RPMI8226 (cell line): ENCODE results near the gene XRCC6.
"Not testable (repeated sequence)": the region's sequence is repeated elsewhere in the genome, so short reads cannot be mapped to it uniquely, and the experiment has no call there.

Source experiments
- DNase-seq: peaks from one replicate; pipeline ENCODE4 v3.0.0-alpha.2; 2015

The XRCC6 gene

DNA sequence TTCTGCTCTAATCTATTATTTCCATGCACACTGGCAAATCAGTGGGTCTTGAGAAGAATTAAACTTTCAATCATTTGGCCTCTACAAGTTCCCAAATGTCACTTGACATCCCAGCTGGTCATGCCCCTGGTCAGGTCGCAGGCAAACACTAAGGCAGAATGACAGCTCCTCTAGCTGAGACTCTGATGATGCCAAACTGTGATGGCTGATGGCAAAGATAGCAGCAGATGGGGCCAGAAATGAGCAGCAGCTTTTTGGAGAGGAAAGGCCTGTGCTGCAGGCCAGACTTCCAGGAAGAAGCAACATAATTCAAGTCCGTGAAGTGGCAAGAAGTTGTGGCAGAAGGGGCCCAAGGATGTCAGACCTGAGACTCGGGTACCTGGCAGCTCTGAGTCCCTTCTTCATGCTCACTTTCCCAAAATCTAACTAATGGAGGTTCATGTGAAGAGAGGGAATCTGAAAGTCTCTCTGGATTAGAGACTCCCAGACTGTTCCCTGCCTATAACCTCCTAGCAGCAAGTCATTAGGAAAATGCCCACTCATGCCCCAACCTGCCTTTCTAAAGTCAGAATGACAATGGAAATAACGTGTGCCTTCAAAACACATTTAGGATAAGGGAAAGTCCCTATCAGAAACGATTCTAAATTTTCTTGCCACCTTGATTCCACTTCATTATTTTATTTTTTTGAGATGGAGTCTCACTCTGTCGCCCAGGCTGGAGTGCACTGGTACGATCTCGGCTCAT is 22.0 kb upstream of the XRCC6 start:
- DNase-seq: no peak

DNA sequence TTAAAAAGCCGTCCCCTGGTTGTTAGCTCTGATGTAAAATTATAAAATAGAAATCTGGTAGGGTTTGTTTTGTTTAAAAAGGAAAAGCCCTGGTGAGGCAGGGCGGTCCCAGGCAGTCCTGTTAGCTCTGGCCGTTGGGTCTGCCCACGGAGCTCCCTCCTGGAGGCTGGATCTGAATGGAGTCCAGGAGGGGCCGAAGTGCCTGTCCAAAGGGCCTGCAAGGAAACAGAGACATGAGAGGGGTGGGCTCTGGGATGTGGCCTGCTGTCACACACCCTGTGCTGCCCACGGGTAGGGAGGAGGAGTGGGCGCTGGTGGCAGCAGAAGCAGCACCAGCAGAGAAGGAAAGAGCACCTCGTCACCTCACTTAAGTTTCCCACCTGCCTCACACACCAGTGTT is 20.1 kb upstream of the XRCC6 start:
- no peak for DNase-seq

DNA sequence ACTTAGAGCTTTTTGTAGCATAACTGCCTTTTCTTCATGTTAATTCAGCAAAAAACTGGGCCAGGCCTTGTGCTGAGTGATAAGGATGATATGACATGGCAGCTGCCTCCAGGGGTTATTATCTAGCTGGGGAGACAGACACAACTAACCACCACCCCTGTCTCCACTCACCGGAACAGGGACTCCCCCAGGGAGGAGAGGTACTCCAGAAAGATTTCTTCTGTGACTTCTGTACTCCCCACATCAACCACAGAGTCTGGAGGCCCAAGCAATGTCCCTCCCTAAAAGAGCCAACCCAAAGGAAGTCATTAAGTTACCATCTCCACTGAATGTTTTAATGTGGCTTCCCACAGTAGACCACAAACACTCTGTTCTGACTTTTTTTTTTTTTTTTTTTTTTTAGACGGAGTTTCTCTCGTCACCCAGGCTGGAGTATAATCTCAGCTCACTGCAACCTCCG is 17.2 kb upstream of the XRCC6 start:
- DNase-seq: no peak

DNA sequence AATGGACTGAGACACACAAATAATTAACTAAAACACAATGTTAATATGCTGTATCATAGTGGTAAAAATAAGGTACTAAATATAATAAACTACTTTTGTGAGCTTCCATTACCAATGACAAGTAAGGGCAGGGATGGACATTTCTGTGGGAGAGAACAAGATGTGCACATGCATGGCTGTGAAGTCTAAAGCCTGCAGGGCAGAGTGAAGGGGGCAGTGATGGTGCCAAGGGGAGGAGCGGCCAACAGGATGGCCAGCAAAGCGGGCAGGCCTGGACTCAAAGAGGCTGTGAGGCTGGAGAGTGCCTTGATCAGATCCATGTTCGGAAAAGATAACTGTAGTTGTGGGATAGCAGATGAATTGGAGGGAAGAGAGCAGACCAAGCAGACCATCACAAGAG is 12.7 kb upstream of the XRCC6 start:
- no peak for DNase-seq

DNA sequence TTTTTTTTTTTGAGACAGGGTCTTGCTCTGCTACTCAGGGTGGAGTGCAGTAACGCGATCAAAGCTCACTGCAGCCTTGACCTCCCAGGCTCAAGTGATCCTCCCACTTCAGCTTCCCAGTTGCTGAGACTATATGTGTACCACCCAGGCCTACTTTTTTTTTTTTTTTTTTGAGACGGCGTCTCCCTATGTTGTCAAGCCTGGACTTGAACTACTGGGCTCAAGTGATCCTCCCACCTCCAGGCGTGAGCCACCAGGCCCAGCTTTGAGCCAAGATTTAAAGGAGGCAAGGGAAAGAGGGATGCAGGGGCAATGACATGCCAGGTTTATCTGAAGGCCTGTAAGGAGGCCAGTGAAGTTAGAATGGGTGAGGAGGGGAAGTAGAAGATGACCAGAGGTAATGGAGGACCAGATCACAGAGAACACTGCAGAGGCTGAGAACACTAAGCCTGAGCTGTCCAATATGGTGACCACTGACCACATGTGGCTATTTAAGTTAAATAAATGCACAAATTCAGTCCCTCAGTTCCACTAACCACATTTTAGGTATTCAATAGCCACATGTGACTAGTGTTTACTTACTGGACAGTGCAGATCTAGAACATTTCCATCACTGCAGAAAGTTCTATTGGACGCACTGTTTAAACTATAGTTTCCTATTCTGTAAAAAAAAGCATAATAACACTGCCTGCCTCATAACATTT is 8.3 kb upstream of the XRCC6 start:
- DNase-seq: no peak

DNA sequence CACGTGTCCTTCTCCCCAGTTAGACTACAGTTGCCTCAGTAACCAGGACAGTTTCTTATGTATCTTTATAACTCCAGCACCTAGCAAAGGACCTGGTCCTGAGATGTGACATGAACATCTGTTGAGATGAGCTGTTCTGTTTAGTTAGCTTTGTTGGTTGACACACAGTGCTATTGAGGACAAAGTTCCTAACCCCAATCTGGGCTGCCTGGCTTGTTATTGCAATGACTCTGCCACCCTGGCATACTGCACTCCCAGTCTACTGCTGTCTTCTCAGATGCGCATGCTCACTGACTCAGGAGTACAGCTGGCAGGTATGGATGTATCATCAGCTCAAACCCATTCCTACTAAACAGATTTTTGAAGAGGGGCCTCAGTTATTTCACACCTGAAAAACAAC is 7.6 kb upstream of the XRCC6 start:
- no peak for DNase-seq

DNA sequence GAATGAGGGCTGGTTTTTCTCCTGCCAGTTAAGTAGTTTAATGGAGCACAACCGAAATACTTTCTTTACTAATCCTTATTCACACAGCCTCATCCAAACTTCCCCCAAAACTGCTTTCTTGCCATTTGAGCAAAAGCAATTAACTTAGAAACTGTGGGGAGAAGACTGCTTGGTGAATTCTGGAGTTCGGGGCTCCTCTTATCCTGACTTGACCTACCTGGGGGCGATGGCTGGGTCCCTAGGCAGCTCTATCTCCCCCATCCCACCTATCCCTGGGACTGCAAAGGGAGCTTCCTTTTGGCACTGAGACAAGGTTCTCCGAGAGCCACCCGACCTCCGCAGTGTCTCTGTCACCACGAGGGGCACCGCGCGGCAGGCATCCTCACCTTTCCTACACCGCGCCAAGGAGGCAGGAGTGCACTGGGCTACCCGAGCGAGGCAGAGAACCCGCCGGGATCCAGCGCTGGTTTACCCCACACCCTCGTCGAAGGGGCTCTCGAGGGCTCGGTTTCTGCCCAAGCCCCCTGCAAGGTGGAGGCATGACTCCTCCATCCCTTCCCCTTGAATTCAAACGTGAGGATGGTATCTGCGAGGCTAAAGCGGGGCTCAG is 1.0 kb upstream of the XRCC6 start:
- peak; percentile 69 for DNase-seq

DNA sequence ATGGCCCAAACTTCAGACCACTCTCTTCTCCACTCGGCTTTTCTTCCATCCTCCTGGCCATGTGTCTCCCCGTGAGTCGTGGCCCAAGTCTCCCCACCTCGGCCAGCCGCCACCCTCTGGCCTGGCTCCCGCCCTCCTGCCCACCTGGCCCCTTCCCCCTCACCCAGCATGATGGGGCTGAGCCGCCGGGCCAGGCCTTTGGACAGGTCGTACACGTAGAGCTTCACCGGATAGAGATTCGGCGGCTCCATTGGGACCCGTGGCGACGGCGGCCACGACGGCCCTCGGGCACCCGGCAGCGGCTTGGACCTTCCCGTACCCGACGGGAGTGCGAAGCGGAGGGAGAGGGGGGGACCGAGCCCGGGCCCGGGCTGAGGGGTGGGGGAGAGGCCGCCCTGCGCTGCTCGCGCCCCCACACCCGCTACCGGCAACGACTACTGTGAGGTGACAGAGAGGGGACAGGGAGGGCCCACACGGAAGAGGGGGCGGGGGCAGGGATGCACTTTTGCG is 451 bp upstream of the XRCC6 start, which contains the start of gene DESI1:
TSS of gene DESI1 (minus strand) at position 455 of the 510 bp plus-strand sequence. CDS start at position 251, 204 bp downstream.
- peak; percentile 48 for DNase-seq

DNA sequence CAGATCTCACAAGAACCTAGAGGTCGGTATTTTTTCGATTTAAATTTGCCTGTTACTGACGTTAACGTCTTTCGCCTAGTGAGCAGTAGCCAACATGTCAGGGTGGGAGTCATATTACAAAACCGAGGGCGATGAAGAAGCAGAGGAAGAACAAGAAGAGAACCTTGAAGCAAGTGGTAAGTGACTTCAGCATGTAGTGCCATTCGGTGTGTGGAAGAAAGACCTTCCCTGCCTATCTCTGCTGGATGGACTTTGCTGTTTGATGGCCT is 750 bp downstream of the XRCC6 start:
- no peak for DNase-seq

DNA sequence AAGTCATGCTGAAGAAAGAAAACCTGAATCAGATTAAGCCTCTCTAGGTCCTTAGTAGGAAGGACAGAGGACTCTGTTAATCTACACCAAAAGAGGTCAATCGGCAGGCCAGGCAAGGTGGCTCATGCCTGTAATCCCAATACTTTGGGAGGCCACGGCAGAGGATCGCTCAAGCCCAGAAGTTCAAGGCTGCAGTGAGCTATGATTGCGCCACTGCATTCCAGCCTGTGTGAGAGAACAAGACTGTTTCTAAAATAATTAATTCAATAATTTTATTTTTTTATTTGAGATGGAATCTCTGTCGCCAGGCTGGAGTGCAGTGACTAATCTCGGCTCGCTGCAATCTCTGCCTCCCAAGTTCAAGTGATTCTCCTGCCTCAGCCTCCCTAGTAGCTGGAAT is 4.5 kb downstream of the XRCC6 start:
- no peak for DNase-seq

DNA sequence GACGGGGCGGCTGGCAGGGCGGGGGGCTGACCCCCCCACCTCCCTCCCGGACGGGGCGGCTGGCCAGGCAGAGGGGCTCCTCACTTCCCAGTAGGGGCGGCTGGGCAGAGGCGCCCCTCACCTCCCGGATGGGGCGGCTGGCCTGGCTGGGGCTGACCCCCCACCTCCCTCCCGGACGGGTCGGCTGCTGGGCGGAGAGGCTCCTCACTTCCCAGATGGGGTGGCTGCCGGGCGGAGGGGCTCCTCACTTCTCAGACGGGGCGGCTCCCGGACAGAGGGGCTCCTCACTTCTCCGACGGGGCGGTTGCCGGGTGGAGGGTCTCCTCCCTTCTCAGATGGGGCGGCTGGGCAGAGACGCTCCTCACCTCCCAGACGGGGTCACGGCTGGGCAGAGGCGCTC is 10.0 kb downstream of the XRCC6 start:
- DNase-seq: not testable (repeated sequence)

DNA sequence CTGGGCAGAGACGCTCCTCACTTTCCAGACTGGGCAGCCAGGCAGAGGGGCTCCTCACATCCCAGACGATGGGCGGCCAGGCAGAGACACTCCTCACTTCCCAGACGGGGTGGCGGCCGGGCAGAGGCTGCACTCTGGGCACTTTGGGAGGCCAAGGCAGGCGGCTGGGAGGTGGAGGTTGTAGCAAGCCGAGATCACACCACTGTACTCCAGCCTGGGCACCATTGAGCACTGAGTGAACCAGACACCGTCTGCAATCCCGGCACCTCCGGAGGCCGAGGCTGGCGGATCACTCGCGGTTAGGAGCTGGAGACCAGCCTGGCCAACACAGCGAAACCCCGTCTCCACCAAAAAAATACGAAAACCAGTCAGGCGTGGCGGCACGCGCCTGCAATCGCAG is 10.5 kb downstream of the XRCC6 start:
- DNase-seq: not testable (repeated sequence)

DNA sequence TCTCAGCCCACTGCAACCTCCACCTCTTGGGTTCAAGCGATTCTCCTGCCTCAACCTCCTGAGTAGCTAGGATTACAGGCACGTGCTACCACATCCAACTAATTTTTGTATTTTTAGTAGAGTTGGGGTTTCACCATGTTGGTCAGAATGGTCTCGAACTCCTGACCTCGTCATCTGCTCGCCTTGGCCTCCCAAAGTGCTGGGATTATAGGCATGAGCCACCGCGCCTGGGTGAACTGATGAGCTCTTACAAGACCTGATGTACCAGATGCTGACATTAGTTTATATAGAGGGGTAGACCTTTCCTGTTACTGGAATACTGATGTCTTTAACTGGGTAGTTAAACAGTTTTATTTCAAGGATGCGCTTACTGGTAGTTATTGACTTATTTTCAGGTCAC is 13.5 kb downstream of the XRCC6 start:
- not testable (repeated sequence) for DNase-seq

DNA sequence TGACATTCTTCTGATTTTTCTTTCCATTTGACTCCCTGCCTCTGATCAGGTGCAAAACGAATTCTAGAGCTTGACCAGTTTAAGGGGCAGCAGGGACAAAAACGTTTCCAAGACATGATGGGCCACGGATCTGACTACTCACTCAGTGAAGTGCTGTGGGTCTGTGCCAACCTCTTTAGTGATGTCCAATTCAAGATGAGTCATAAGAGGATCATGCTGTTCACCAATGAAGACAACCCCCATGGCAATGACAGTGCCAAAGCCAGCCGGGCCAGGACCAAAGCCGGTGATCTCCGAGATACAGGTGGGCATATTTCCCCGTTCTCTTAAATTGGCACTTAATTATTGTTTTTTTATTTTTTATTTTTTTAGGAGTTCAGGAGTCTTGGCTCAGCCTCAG is 15.4 kb downstream of the XRCC6 start:
- DNase-seq: no peak

DNA sequence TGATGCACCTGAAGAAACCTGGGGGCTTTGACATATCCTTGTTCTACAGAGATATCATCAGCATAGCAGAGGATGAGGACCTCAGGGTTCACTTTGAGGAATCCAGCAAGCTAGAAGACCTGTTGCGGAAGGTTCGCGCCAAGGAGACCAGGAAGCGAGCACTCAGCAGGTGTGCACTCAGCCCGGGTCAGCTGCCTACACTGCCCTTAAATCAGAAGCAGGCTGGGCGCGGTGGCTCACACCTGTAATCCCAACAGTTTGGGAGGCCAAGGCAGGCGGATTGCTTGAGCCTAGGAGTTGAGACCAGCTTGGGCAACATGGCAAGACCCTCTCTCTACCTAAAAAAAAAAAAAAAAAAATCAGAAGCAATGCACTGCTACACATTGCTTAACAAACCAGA is 16.5 kb downstream of the XRCC6 start:
- not testable (repeated sequence) for DNase-seq

DNA sequence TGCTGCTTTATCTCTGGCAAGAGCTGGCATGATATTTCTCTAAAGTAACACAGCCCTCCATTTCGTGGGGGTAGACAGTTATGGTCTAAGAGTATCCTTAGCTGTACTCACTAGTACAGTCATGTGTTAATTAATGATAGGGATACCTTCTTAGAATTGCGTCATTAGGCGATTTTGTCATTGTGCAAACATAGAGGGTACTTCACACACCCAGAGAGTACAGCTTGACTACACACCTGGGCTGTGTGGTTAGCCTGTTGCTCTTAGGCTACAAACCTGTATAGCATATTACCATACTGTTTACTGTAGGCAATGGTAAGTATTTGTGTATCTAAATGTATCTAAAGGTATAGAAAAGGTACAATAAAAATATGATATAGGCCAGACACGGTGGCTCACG is 17.0 kb downstream of the XRCC6 start:
- DNase-seq: no peak

DNA sequence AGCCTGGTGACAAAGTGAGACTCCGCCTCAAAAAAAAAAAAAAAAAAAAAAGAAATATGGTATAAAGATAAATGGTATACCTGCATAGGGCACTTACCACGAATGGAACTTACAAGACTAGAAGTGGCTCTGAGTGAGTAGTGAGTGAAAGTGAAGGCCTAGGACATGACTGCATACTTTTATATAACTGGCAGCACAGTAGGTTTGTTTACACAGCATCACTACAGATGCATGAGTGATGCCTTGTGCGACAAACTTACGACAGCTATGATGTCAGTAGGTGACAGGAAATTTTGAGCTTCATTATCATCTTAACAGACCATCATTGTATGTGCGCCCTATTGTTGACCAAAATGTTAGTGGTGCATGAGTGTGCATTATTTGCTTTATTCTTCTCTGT is 17.7 kb downstream of the XRCC6 start:
- DNase-seq: no peak

DNA sequence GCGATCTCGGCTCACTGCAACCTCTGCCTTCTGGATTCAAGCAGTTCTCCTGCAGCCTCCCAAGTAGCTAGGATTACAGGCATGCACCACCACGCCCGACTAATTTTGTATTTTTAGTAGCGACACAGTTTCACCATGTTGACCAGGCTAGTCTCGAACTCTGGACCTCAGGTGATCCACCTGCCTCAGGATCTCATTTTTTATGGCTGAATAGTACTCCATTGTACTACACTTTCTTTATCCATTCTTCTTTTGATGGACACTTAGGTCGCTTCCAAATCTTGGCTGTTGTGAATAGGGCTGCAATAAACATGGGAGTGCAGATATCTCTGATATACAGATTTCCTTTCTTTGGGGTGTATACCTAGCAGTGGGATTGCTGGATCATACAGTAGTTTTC is 20.8 kb downstream of the XRCC6 start:
- no peak for DNase-seq

DNA sequence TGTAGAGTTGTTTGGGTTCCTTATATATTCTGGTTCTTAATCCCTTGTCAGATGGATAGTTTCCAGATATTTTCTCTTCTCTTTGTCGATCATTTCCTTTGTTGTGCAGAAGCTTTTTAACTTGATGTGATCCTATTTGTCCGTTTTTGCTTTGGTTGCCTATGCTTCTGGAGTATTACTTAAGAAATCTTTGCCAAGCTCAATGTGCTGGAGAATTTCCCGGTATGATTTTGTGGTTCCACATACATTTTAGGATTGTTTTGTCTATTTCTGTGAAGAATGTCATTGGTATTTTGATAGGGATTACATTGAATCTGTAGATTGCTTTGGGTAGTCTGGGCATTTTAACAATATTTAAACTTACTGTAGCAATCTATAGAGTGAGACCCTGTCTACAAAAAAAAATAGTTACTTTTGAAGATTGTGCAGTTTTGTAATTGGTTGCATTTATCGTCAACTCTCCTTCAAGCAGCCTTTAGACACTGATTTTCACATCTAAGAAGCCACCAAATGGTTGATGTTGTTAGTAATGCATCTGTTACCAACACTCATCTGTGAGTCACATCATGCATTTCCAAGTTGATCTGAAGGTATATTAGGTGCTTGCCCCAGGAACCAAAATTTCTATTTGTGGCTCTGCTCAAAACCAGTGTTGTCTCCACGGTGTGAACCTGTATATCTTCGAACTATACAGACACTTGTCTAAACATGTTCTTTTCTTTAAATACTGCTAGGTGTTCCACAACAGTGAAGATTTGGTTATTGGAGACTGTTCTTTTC is 21.4 kb downstream of the XRCC6 start:
- DNase-seq: no peak

DNA sequence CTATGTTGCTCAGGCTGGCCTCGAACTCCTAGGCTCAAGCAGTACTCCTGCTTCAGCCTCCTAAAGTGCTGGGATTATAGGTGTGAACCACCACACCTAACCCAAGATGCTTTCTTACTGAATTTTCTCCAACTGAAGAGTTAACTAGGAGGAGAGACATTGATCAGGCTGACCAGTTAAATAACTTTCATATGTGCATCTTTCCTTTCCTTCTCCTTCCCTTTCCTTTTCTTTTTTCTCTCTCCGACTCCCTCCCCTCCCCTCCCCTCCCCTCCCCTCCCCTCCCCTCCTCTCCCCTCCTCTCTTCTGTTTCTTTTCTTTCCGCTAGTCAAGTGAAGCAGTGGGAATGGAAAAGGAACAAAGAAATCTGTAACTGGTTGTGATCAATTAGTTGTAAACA is 26.7 kb downstream of the XRCC6 start:
- DNase-seq: no peak

DNA sequence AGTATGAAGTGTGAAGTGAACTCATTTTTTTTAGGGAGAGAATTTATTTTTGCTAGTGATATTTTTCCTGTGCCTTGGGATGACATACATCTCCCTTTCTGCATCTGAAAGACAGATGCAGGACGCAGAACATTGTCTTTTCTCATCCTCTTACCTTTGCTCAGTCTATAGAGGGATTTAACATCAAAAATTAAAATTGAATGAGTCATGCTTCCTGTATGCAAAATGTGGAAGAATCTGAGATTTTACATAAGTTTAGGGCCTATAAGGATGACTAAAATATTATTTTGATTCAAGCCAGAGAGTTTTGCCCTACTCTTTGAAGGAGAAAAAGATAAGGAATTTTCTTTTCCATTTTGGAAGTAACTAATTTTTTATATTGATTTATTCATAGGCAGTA is 27.3 kb downstream of the XRCC6 start:
- DNase-seq: no peak

DNA sequence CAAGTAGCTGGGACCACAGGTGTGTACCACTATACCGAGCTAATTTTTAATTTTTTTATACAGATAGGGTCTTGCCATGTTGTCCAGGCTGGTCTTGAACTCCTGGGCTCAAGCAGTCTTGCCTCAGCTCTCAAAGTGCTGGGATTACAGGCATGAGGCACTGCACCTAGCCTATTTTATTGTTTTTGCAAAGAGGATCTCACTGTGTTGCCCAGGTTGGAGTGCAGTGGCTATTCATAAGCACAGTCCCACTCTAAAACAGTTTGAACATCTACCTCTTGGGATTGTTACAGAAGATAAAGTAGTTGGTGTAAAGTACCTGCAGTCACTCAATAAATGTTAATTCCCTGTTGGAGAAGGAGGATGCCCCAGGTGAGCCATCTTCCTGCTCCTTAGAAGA is 29.1 kb downstream of the XRCC6 start:
- no peak for DNase-seq

DNA sequence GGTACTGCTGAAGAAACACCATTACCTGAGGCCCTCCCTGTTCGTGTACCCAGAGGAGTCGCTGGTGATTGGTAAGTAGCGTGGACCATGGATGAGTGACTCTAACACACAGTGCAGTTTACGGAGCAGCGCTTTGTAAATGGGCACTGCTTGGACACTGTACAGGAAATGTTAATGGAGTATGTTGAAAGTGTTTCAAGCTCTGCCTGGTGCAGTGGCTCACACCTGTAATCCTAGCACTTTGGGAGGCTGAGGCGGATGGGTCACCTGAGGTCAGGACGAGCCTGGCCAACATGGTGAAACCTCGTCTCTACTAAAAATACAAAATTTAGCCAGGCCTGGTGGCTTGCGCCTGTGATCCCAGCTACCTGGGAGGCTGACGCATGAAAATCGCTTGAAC is 29.7 kb downstream of the XRCC6 start:
- no peak for DNase-seq
